Epithelial cell of esophagus (primary cell): ENCODE results near the gene ROPN1L.

ENCODE experiments used
- DNase-seq: peaks from one replicate; pipeline ENCODE4 v3.0.0; 2010; ENCODE audit warnings: low read depth
- H3K4me3 ChIP-seq: 2 replicates; pipeline ENCODE4 v1.5.1; 2011; ENCODE audit warnings: mild to moderate bottlenecking, low read length, control low read depth
- CTCF ChIP-seq: IDR thresholded peaks from 2 replicates; pipeline ENCODE4 v1.5.1; 2011; ENCODE audit warnings: low read depth, mild to moderate bottlenecking, low read length, control low read depth, inconsistent platforms; ENCODE audit not compliant: insufficient read depth; ENCODE audit errors: missing control alignments

Gene ROPN1L

GRCh38 chr5:10456583-10457420, 15.1 kb downstream of the ROPN1L start:
- DNase-seq, result peak; percentile 64
- TF ChIP-seq CTCF, result no peak
- no peak overlapping the region for H3K4me3 ChIP-seq

- H3K4me3 ChIP-seq, result no peak overlapping the region
- TF ChIP-seq CTCF, result no peak
- DNase-seq, result peak; percentile 9
These were observed 16.2 kb downstream of the ROPN1L start for GRCh38 chr5:10457682-10458574.

GRCh38 chr5:10459080-10460055, 17.7 kb downstream of the ROPN1L start:
- DNase-seq, result no peak
- H3K4me3 ChIP-seq, result no peak overlapping the region
- no peak for TF ChIP-seq CTCF

- no peak for TF ChIP-seq CTCF
- no peak overlapping the region for H3K4me3 ChIP-seq
- no peak for DNase-seq
These were observed 18.7 kb downstream of the ROPN1L start for GRCh38 chr5:10460252-10460906.

- DNase-seq, result no peak
- TF ChIP-seq CTCF, result no peak
- H3K4me3 ChIP-seq, result no peak overlapping the region
These were observed 19.4 kb downstream of the ROPN1L start for GRCh38 chr5:10461041-10461440.

- no peak overlapping the region for H3K4me3 ChIP-seq
- DNase-seq, result peak; percentile 27
- no peak for TF ChIP-seq CTCF
These were observed 20.4 kb downstream of the ROPN1L start for GRCh38 chr5:10461904-10462555.
